ENCODE data around the gene GVQW3. TPM values are rescaled to one million over a fixed set of nuclear protein-coding genes. Genes with fewer than 3 reads are reported as not detected.

GVQW3 gene
- total RNA-seq, 1 experiment from 2014 or later: 4.7 TPM

GRCh38 chr11:76362716-76363115 lies 18.4 kb upstream of the GVQW3 start:
- Histone ChIP-seq H3K79me2 (ENCODE audit: insufficient read depth, low read length) (peaks cover 69% of the 10 kb centered on the region), H2AFZ (ENCODE audit: low read depth, low read length, poor library complexity, severe bottlenecking) (no peak overlapping the region), H3K9me2 (ENCODE audit: insufficient read depth) (no peaks in the 10 kb centered on the region), H3K27me3 (ENCODE audit: insufficient read depth, low read length) (no peaks in the 10 kb centered on the region), H3K9me3 (ENCODE audit: control insufficient read depth in 1 of 2, insufficient read depth in 1 of 2, low read depth in 1 of 2, low read length in 2 of 2) (no peaks in the 10 kb centered on the region), H4K20me1 (ENCODE audit: insufficient read depth) (peaks cover 6% of the 10 kb centered on the region; the same call in 1 of the 2 replicates), H3K4me3 (replicated peaks in 1 of 2; ENCODE audit: low read depth in 1 of 2, low read length in 2 of 2) (no peak overlapping the region), H3K27ac (ENCODE audit: low read depth, low read length) (no peak overlapping the region), H3K4me2 (ENCODE audit: low read length) (no peak overlapping the region), H3K4me1 (ENCODE audit: control insufficient read depth in 1 of 2, insufficient read depth in 2 of 2, low read length in 2 of 2) (no peaks in the 10 kb centered on the region), H3K36me3 (ENCODE audit: control insufficient read depth in 1 of 2, insufficient read depth in 2 of 2, low read length in 2 of 2) (peaks cover 3 to 5% of the 10 kb centered on the region in 2 experiments; a peak in 2 of 4 replicates), H3K9ac (ENCODE audit: low read length) (no peak overlapping the region)
- ChIA-PET POLR2A (no interaction called here), CTCF (no interaction called here), RAD21 (ENCODE audit: low non-redundant PET in 1 of 2, low total read pairs in 2 of 2, uncharacterized antibody in 2 of 2, unreplicated experiment in 2 of 2) (no interaction called here)
- no peak for TF ChIP-seq TCF7L2 (IDR thresholded peaks at IDR 0.05; ENCODE audit: borderline replicate concordance, extremely low read depth, insufficient read depth, insufficient read length)
- TF ChIP-seq EZH2phosphoT487 (IDR thresholded peaks at IDR 0.05; ENCODE audit: borderline replicate concordance): no peak
- TF ChIP-seq EZH2 (IDR thresholded peaks at IDR 0.05): no peak
- TF ChIP-seq REST (IDR thresholded peaks at IDR 0.05; ENCODE audit: low read depth): no peak
- BruUV-seq (replicated peaks): no TSS peak
- ATAC-seq: no peak
- no peak for DNase-seq (ENCODE audit: low read depth, low spot score)
- intact Hi-C loops (cut with micrococcal nuclease): no loop called here

GRCh38 chr11:76365038-76365679 lies 16.0 kb upstream of the GVQW3 start:
- RAD21 ChIA-PET (ENCODE audit: low non-redundant PET in 1 of 2, low total read pairs in 2 of 2, uncharacterized antibody in 2 of 2, unreplicated experiment in 2 of 2): no interaction called here
- H3K4me2 ChIP-seq (ENCODE audit: low read length): no peak overlapping the region
- intact Hi-C loops (cut with micrococcal nuclease): no loop called here
- H3K36me3 ChIP-seq (ENCODE audit: control insufficient read depth in 1 of 2, insufficient read depth in 2 of 2, low read length in 2 of 2): no peaks in the 10 kb centered on the region; a peak in 1 of 4 replicates
- no peak overlapping the region for H3K27ac ChIP-seq (ENCODE audit: low read depth, low read length)
- DNase-seq (ENCODE audit: low read depth, low spot score) (no peak), ATAC-seq (no peak)
- no peaks in the 10 kb centered on the region for H3K9me2 ChIP-seq (ENCODE audit: insufficient read depth)
- H3K9ac ChIP-seq (ENCODE audit: low read length): no peak overlapping the region
- H3K9me3 ChIP-seq (ENCODE audit: control insufficient read depth in 1 of 2, insufficient read depth in 1 of 2, low read depth in 1 of 2, low read length in 2 of 2): no peaks in the 10 kb centered on the region
- H3K79me2 ChIP-seq (ENCODE audit: insufficient read depth, low read length): peaks cover 87% of the 10 kb centered on the region
- POLR2A ChIA-PET: no interaction called here
- no TSS peak for BruUV-seq (replicated peaks)
- CTCF ChIA-PET: no interaction called here
- no peak overlapping the region for H3K4me3 ChIP-seq (replicated peaks in 1 of 2; ENCODE audit: low read depth in 1 of 2, low read length in 2 of 2)
- peaks cover 6% of the 10 kb centered on the region; the same call in 1 of the 2 replicates for H4K20me1 ChIP-seq (ENCODE audit: insufficient read depth)
- no peak overlapping the region for H2AFZ ChIP-seq (ENCODE audit: low read depth, low read length, poor library complexity, severe bottlenecking)
- H3K27me3 ChIP-seq (ENCODE audit: insufficient read depth, low read length): no peaks in the 10 kb centered on the region
- H3K4me1 ChIP-seq (ENCODE audit: control insufficient read depth in 1 of 2, insufficient read depth in 2 of 2, low read length in 2 of 2): no peaks in the 10 kb centered on the region
- TF ChIP-seq SP1 (IDR thresholded peaks at IDR 0.05; ENCODE audit: low read depth): no peak
- TF ChIP-seq ZBTB33 (IDR thresholded peaks at IDR 0.05; ENCODE audit: extremely low read depth, insufficient replicate concordance, low read length): no peak
- no peak for TF ChIP-seq ZNF274 (IDR thresholded peaks at IDR 0.05; ENCODE audit: low read depth, low read length)
- no peak for TF ChIP-seq FOSL1 (IDR thresholded peaks at IDR 0.05; ENCODE audit: low read depth)
- TF ChIP-seq SIN3A (IDR thresholded peaks at IDR 0.05; ENCODE audit: low read depth): no peak
- no peak for TF ChIP-seq POLR2A (IDR thresholded peaks at IDR 0.05; ENCODE audit: borderline replicate concordance, extremely low read depth, insufficient read depth, insufficient read length)

Measured in HCT116 (cell line).